Natural killer cell treated with Interleukin-12 subunit alpha and Interleukin-12 subunit beta and Interleukin-15 and Interleukin-18, amount 100 ng/mL, for 72 hours (primary cell): Measurements from ENCODE around the gene TBC1D16. TPM values are rescaled to one million over a fixed set of nuclear protein-coding genes. Genes with fewer than 3 reads are reported as not detected.

Source experiments
- ATAC-seq, 2 donors: fragments of 150-1000 bp; cut with Tn5 transposase in 1 of 2; sonication (Bioruptor Pico), chemical (Tn5 transposase) in 1 of 2; 2 replicates each; pipeline ENCODE4 v1.10.0; 2021
- DNase-seq: peaks from one replicate; pipeline ENCODE4 v3.0.0; 2022; ENCODE audit warnings: low spot score
- H3K27ac Mint-ChIP-seq, 2 donors: 1 replicate in 1 of 2; 2 replicates in 1 of 2; pipeline ENCODE4 v1.8.0; 2022; ENCODE audit warnings: mixed read lengths in 2 of 2, mild to moderate bottlenecking in 1 of 2, moderate library complexity in 1 of 2
- H3K27me3 Mint-ChIP-seq, 2 donors: 1 replicate in 1 of 2; 2 replicates in 1 of 2; pipeline ENCODE4 v1.8.0; 2022; ENCODE audit warnings: mixed read lengths in 2 of 2
- H3K36me3 Mint-ChIP-seq: one replicate; pipeline ENCODE4 v1.8.0; 2022; ENCODE audit warnings: mixed read lengths
- H3K4me1 Mint-ChIP-seq, 2 donors: 1 replicate in 1 of 2; 2 replicates in 1 of 2; pipeline ENCODE4 v1.8.0; 2022; ENCODE audit warnings: low read depth in 2 of 2, mixed read lengths in 2 of 2, mild to moderate bottlenecking in 1 of 2
- H3K4me3 Mint-ChIP-seq: one replicate; pipeline ENCODE4 v1.8.0; 2022; ENCODE audit warnings: mixed read lengths
- H3K9me3 Mint-ChIP-seq: 2 replicates; pipeline ENCODE4 v1.8.0; 2022; ENCODE audit warnings: mixed read lengths
- total RNA-seq, 2 donors: library from RNA; stranded (reverse); gene quantifications; one replicate each; pipeline ENCODE4 v1.2.3, GENCODE V29; 2022

The TBC1D16 gene
- total RNA-seq, 2 donors from 2014 or later: 1.1 to 3.2 TPM

GRCh38 chr17:79979221-79979741 lies 56.4 kb downstream of the TBC1D16 start:
- Mint-ChIP-seq H3K4me3 (no peak overlapping the region), H3K27me3 (no peaks in the 10 kb centered on the region), H3K9me3 (no peaks in the 10 kb centered on the region), H3K27ac (no peak overlapping the region), H3K4me1 (no peaks in the 10 kb centered on the region), H3K36me3 (no peaks in the 10 kb centered on the region)
- DNase-seq (no peak), ATAC-seq (peak in 1 of 2 donors; percentile 25)

GRCh38 chr17:79978548-79978855 lies 57.2 kb downstream of the TBC1D16 start:
- Mint-ChIP-seq H3K27ac (no peak overlapping the region), H3K27me3 (peaks cover 0 to 2% of the 10 kb centered on the region in 2 donors), H3K4me3 (no peak overlapping the region), H3K36me3 (no peaks in the 10 kb centered on the region), H3K9me3 (no peaks in the 10 kb centered on the region), H3K4me1 (no peaks in the 10 kb centered on the region)
- no peak for DNase-seq
- ATAC-seq: no peak

DNA sequence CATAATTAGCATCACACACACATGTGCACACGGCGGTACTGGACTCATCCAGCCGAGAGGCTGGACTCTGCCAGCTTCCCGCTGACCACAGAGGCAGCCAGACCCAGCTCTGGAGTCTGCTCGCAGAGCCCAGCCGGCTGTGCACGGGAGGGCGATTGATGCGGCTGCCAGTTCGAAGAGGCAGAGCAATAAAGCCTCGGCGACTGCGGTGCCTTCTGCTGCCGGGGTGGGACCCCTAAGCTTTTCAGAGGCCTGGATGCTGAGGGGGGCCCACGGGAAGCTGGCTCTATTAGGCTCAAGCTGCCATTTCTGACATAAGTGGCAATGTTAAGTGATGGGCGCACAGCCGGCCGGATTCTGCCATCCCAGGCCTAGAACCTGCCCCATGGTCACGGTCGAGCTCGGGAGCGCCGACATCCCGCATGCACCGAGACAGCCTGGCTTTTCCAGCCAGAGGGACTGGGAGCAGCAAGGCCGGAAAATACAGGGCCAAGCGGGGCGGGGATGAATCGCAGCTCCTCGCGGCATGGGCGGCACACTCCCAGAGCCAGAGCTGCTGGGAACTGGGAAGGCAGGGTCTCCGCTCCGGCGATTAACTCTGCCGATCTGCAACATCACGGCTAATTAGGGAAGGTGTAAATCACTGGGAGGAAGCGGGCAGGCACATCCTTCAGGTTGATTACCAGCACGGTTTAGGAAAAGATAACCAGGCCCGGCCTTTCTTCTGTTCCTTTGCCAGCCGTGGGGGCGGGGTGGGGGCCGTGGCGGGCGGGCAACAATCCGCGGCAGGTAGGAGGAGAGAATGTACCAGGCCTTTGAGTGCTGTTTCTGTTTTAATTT lies 57.7 kb downstream of the TBC1D16 start:
- Mint-ChIP-seq H3K4me3 (no peak overlapping the region), H3K36me3 (no peaks in the 10 kb centered on the region), H3K4me1 (no peaks in the 10 kb centered on the region), H3K27me3 (peaks cover 0 to 2% of the 10 kb centered on the region in 2 donors), H3K27ac (no peak overlapping the region), H3K9me3 (no peaks in the 10 kb centered on the region)
- ATAC-seq: no peak
- DNase-seq: no peak

GRCh38 chr17:79977161-79977631 lies 58.5 kb downstream of the TBC1D16 start:
- ATAC-seq (no peak), DNase-seq (no peak)
- peaks cover 0 to 2% of the 10 kb centered on the region in 2 donors for H3K27me3 Mint-ChIP-seq
- H3K4me3 Mint-ChIP-seq: no peak overlapping the region
- H3K27ac Mint-ChIP-seq: no peak overlapping the region
- no peaks in the 10 kb centered on the region for H3K36me3 Mint-ChIP-seq
- H3K4me1 Mint-ChIP-seq: no peaks in the 10 kb centered on the region
- no peaks in the 10 kb centered on the region for H3K9me3 Mint-ChIP-seq

GRCh38 chr17:79976451-79976850 lies 59.2 kb downstream of the TBC1D16 start:
- DNase-seq (no peak), ATAC-seq (no peak)
- no peaks in the 10 kb centered on the region for H3K36me3 Mint-ChIP-seq
- H3K27ac Mint-ChIP-seq: no peak overlapping the region
- no peaks in the 10 kb centered on the region for H3K4me1 Mint-ChIP-seq
- peaks cover 0 to 2% of the 10 kb centered on the region in 2 donors for H3K27me3 Mint-ChIP-seq
- H3K9me3 Mint-ChIP-seq: no peaks in the 10 kb centered on the region
- H3K4me3 Mint-ChIP-seq: no peak overlapping the region

DNA sequence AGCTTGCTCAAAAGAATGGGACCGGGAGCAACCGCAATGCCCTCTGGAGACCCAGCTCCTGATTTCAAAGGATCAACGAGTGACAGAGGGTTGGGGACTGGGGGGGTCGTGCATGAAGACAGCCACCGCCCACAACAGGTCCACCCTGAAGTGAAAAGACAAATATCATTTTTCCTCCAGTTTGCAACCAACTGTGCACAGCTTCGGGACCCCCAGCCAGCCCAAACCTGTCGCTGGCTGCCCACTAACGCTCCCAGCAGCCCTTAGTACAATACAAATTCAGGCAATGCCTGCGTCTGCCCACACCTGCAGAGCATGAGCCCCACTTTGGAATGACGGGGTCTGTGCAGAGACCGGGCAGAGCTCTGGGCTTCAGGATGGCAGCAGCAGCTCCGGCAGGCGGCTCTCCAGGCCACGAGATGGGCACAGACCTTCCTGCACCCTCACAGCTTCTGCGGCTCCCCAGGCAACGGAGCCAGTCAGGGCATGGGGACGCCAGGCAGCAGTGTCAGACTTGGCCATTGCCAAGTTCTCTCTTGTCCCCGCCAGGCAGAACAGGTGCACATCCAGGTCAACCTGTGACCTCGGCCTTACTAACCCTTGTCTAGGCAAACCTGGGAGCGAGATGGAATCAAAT lies 60.1 kb downstream of the TBC1D16 start:
- H3K36me3 Mint-ChIP-seq: no peaks in the 10 kb centered on the region
- H3K27me3 Mint-ChIP-seq: peaks cover 0 to 2% of the 10 kb centered on the region in 2 donors
- H3K27ac Mint-ChIP-seq: no peak overlapping the region
- no peaks in the 10 kb centered on the region for H3K9me3 Mint-ChIP-seq
- H3K4me1 Mint-ChIP-seq: no peaks in the 10 kb centered on the region
- no peak for DNase-seq
- no peak for ATAC-seq
- no peak overlapping the region for H3K4me3 Mint-ChIP-seq

- Mint-ChIP-seq H3K4me1 (no peaks in the 10 kb centered on the region), H3K36me3 (no peaks in the 10 kb centered on the region), H3K27ac (no peak overlapping the region), H3K9me3 (no peaks in the 10 kb centered on the region), H3K27me3 (peaks cover 0 to 2% of the 10 kb centered on the region in 2 donors), H3K4me3 (no peak overlapping the region)
- no peak for DNase-seq
- ATAC-seq: no peak
Measured at GRCh38 chr17:79974566-79975497, 60.8 kb downstream of the TBC1D16 start.

DNA sequence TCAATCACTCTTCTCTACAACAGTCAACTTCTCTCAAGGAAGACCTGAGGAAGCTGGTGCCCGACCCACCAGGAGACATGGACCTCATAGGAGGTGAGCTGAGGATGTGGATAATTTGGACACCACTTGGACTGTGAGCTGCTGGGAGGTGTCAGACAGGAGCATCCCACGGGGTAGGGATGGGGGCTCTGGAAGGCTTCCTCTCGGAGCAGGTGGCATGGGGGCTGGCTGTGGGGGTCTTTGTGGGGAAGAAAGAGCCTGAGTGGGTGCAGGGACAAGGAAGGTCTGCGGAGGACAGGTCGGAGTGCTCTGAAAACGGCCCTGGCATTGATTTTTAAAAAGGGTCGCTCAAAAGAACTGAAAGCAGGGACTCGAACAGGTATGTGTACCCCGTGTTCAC lies 64.0 kb downstream of the TBC1D16 start:
- H3K27me3 Mint-ChIP-seq: peaks cover 2 to 5% of the 10 kb centered on the region in 2 donors
- H3K27ac Mint-ChIP-seq: no peak overlapping the region
- H3K4me1 Mint-ChIP-seq: no peaks in the 10 kb centered on the region
- H3K36me3 Mint-ChIP-seq: no peaks in the 10 kb centered on the region
- ATAC-seq: no peak
- no peak for DNase-seq
- H3K9me3 Mint-ChIP-seq: no peaks in the 10 kb centered on the region
- H3K4me3 Mint-ChIP-seq: no peak overlapping the region

- no peaks in the 10 kb centered on the region for H3K36me3 Mint-ChIP-seq
- H3K27ac Mint-ChIP-seq: no peak overlapping the region
- no peaks in the 10 kb centered on the region for H3K9me3 Mint-ChIP-seq
- DNase-seq: no peak
- peak; percentile 20 to 48 for ATAC-seq
- H3K4me1 Mint-ChIP-seq: no peaks in the 10 kb centered on the region
- no peak overlapping the region for H3K4me3 Mint-ChIP-seq
- peaks cover 5 to 7% of the 10 kb centered on the region in 2 donors for H3K27me3 Mint-ChIP-seq
Measured at GRCh38 chr17:79970576-79971068, 65.0 kb downstream of the TBC1D16 start.

DNA sequence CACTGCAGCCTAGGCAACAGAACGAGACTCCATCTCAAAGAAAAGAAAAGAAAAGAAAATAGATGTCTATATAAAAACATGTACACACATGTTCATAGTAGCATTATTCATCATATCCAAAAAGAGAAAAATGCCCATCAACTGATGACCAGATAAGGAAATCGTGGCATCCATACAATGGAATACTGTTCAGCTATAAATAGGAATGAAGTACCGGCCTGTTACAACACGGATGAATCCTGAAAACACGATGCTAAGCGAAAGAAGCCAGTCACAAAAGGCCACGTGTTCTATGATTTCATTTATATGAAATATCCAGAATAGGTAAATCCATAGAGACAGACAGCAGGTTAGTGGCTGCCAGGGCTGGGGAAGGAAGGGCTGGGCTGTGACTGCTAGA lies 65.8 kb downstream of the TBC1D16 start:
- no peaks in the 10 kb centered on the region for H3K36me3 Mint-ChIP-seq
- H3K4me1 Mint-ChIP-seq: no peaks in the 10 kb centered on the region
- no peak overlapping the region for H3K27ac Mint-ChIP-seq
- no peaks in the 10 kb centered on the region for H3K9me3 Mint-ChIP-seq
- ATAC-seq (no peak), DNase-seq (no peak)
- H3K27me3 Mint-ChIP-seq: peaks cover 5 to 7% of the 10 kb centered on the region in 2 donors
- no peak overlapping the region for H3K4me3 Mint-ChIP-seq

DNA sequence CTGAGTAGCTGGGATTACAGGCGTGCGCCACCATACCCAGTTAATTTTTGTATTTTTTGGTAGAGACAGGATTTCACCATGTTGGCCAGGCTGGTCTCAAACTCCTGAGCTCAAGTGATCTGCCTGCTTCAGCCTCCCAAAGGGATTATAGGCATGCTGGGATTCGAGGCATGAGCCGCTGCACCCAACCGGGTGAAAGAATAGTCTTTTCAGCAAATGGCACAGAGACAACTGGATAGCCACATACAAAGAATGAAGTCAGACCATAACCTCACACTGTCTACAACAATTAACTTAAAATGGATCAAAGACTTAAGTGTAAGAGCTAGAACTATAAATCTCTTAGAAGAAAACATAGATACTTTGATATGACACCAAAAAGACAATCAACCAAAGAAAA lies 67.6 kb downstream of the TBC1D16 start:
- Mint-ChIP-seq H3K27ac (no peak overlapping the region), H3K9me3 (no peaks in the 10 kb centered on the region), H3K4me3 (no peak overlapping the region), H3K4me1 (no peaks in the 10 kb centered on the region), H3K36me3 (no peaks in the 10 kb centered on the region), H3K27me3 (peaks cover 12 to 14% of the 10 kb centered on the region in 2 donors)
- DNase-seq: no peak
- no peak for ATAC-seq

GRCh38 chr17:79966681-79967080 lies 69.0 kb downstream of the TBC1D16 start:
- ATAC-seq: no peak
- Mint-ChIP-seq H3K4me1 (no peaks in the 10 kb centered on the region), H3K4me3 (no peak overlapping the region), H3K36me3 (no peaks in the 10 kb centered on the region), H3K27ac (no peak overlapping the region), H3K9me3 (no peaks in the 10 kb centered on the region), H3K27me3 (peaks cover 12 to 15% of the 10 kb centered on the region in 2 donors)
- no peak for DNase-seq

DNA sequence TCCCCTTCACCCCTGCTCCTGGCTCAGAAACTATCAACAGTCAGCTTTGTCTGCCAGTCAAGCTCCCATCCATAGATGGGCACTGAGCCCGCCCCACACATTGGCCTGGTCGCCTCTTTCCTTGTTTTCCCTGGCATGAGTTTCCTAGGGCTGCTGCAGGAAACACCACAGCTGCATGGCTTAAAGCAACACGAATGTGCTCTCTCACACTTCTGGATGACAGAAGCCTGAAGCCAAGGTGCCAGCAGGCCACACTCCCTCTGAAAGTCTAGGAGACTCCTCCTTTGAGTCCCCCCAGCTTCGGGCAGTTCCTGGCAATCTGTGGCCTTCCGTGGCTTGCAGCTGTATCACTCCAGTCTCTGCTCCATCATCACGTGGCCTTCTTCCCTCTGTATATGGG lies 69.9 kb downstream of the TBC1D16 start:
- DNase-seq (no peak), ATAC-seq (no peak)
- Mint-ChIP-seq H3K4me3 (no peak overlapping the region), H3K9me3 (no peaks in the 10 kb centered on the region), H3K27ac (no peak overlapping the region), H3K27me3 (peaks cover 12 to 15% of the 10 kb centered on the region in 2 donors), H3K36me3 (no peaks in the 10 kb centered on the region), H3K4me1 (no peaks in the 10 kb centered on the region)
